NCI-H774 (cell line): ENCODE results near the gene TSPAN18.

Experiments used
- DNase-seq: peaks from one replicate; lab custom pipeline; 2025; lab: John Stamatoyannopoulos, UW

Gene TSPAN18

DNA sequence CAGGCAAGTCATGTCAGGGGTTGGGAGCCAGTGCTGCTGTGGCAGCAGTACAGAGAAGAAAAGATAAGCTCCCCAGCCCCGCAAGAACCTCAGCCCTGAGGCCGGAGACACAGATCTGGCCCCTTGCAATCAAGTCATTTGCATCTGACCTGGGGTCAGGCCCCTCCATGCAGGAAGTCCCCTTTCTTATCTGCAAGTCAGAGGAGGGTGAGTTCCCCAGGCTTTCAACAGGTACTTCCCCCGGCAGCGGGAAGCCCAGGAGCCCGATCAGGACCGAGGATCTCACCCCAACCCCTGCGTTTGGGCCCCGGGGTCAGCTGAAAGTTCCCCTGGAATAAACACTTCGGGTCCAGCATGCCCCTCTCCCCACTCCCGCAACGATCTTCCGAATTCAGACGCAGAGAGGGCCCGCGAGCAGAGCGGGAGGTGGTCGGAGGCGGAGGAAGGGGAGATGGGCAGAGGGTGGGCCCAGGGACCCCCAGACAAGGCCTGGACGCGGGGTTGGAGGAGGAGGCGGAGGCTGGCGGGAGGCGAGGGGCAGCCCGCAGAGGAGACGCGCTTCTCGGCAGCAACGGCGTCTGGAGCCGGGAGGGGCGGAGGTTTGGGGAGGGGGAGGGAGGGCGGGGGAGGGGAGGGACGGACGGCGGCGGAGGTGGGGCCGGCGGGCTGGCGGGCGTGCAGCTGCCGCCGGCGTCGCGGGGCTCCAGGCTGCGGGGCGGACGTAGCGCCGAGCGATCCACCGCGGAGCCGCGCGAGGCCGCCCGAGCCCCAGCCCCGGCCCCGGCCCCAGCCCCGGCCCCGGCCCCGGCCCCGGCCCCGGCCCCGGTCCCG is at the start of gene TSPAN18:
TSPAN18 (plus strand) TSS at position 680 of the 831 bp plus-strand sequence. CDS start 179,455 bp downstream, outside the sequence.
- no peak for DNase-seq

GRCh38 chr11:44680982-44681597 is 45.7 kb upstream of the TSPAN18 start:
- no peak for DNase-seq

- DNase-seq, result no peak
These were observed 45.1 kb upstream of the TSPAN18 start for GRCh38 chr11:44681698-44682097.

DNA sequence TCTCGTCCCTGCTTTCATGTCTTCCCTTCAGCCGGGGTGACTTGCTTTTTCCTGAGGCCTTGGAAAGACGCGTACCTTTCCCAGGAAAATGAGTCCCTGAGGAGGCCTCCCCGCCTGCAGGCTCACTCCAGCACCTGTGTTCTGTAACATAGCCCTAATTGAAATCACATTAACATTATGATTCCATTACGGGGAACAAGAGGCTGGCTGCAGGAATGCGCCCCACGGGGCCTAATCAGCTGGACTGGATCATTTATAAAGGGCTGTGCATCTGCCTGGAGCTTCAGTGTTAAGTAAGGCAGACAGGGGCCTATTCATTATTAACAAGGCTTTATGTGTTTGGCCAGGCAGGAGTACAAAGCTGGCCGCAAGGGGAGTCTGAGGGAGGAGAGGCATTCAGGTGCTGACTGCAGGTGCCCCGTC is 41.9 kb upstream of the TSPAN18 start:
- DNase-seq, result no peak

GRCh38 chr11:44687388-44687787 is 39.4 kb upstream of the TSPAN18 start:
- no peak for DNase-seq

- DNase-seq, result no peak
These were observed 37.5 kb upstream of the TSPAN18 start for GRCh38 chr11:44689265-44689664.

DNA sequence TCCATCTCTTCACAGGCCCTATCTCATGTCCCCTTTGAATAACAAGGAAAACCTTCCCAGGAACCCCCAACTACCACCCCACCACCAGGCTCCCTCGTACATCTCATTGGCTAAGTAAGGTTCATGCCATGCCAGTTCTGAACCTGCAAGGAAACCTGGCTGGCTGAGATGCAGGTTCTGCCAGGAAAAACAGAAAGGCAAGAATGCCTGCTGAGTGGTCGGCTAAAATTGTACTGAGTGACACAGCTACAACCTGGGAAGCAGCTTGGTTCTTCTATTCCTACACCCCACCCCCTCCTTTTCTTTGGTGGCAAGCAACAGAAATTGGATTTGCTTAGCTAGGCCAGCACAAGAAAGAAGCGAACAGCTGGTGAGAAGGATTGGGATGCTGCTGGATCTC is 36.1 kb upstream of the TSPAN18 start:
- no peak for DNase-seq

DNA sequence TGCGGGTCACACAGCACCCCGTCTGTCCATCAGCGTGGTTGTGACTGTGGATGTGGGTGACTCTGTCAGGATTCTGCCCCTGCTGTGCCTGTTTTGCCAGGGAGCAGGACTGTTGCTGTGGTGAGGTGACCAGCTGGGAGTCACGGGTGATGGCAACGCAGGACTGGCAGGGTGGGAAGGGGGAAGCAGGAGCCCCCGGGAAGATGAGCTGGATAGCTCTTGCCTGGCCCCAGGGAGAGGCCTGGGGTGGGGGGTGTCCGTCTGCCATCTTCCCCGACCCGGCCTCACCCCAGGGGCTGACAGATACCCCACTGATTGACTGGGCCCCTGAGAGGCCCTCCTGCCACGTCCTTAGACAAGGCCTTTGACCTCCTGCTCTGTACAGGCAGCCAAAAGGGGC is 34.3 kb upstream of the TSPAN18 start:
- DNase-seq, result no peak

GRCh38 chr11:44693654-44694119 is 33.1 kb upstream of the TSPAN18 start:
- DNase-seq, result no peak

GRCh38 chr11:44694443-44694842 is 32.3 kb upstream of the TSPAN18 start:
- DNase-seq, result no peak

GRCh38 chr11:44695169-44695833 is 31.5 kb upstream of the TSPAN18 start:
- DNase-seq, result no peak

GRCh38 chr11:44698252-44698912 is 28.4 kb upstream of the TSPAN18 start:
- no peak for DNase-seq

GRCh38 chr11:44699497-44700408 is 27.0 kb upstream of the TSPAN18 start:
- no peak for DNase-seq

DNA sequence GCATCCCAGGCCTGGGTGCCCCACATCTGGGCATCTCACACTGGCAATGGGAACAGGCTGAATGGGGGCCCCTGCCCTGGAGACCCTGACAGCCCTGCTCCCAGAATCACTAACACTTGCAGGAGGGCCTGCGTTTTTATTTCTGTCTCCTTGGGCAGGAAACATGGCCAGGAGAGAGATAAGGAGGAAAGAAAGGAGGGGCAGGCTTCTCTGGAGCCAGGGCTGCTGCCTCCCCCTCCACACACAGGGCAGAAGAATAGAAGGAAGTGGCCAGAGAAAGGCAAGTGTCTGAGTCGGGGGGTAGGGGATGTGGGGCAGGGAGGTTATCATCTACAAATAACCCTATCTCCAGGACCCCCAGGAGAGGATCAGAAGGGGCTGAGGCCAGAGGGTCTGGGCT is 25.5 kb upstream of the TSPAN18 start:
- DNase-seq, result no peak

GRCh38 chr11:44702889-44703288 is 23.9 kb upstream of the TSPAN18 start:
- no peak for DNase-seq

DNA sequence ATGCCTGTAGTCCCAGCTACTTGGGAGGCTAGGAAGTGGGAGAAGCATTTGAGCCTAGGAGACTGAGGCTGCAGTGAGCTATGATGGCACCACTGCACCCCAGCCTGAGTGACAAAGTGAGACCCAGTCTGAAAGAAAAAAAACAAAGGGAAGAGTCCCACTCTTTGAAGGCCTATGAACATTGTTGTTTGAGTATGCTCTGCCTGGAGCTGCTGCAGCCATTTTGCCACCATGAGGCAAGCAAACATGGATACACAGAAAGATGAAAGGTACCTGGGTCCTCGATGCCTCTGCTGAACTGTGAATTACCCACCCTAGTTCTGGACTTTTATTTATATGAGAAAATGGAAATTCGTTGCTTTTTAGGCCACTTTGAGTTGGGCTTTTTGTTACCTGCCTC is 19.7 kb upstream of the TSPAN18 start:
- no peak for DNase-seq

GRCh38 chr11:44708009-44708408 is 18.8 kb upstream of the TSPAN18 start:
- DNase-seq, result no peak

GRCh38 chr11:44708523-44709280 is 18.1 kb upstream of the TSPAN18 start:
- DNase-seq, result no peak

DNA sequence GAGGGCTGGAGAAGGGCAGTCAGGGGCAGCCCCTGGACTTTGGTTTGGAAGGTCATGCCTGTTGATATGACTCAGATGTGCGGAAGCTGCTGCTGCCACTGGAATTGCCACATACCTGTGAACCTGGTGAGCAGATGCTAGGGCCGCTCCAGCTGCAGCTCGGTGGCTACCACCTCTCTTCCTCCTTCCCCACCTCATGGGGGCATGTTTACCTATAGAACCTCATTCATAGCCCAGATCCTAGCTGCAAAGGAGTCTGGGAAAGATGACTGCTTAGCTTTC is 17.5 kb upstream of the TSPAN18 start:
- no peak for DNase-seq

- DNase-seq, result no peak
These were observed 16.8 kb upstream of the TSPAN18 start for GRCh38 chr11:44709966-44710365.
